Fibroblast of the aortic adventitia (primary cell): ENCODE data around the gene VPS13A. TPM values are rescaled to one million over a fixed set of nuclear protein-coding genes. Genes with fewer than 3 reads are reported as not detected.
A peak's percentile ranks its signal among the peaks of the same experiment; 100 is the strongest.

Experiments used
- DNase-seq: peaks from one replicate; pipeline ENCODE4 v3.0.0-alpha.2; 2010; ENCODE audit warnings: low read depth
- H3K4me3 ChIP-seq: 2 replicates; pipeline ENCODE4 v1.5.1; 2011; ENCODE audit warnings: low read depth, mild to moderate bottlenecking, control low read depth, low read length, moderate library complexity
- total RNA-seq: library from RNA; depleted of rRNA; stranded (reverse); fragments of >200 nt; gene quantifications from 2 replicates; pipeline ENCODE4 v1.2.3, GENCODE V29; 2012; ENCODE audit warnings: low replicate concordance
- TF ChIP-seq, protein P1 (sequence below): IDR thresholded peaks from 2 replicates; pipeline ENCODE4 v1.5.1; 2011; ENCODE audit warnings: mild to moderate bottlenecking, low read length, control low read depth, inconsistent platforms; ENCODE audit not compliant: insufficient read depth

Gene VPS13A
- total RNA-seq, 1 donor, result 50.9 TPM

DNA sequence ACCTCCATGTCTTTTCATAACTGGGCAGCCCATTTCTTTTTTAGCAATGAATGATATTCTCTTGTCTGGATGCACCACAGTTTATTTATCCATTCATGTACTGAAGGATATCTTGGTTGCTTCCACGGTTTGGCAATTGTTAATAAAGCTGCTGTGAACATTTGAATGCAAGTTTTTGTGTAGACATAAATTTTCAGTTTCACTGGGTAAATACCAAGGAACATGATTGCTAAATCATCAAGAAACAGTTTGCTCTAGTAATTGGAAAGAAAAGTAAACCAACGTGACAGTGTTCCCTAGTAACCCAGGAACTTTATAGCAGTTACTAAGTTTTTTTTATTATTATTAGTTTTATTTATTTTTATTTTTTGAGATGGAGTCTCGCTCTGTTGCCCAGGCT, 100.4 kb downstream of the VPS13A start:
- no peak for DNase-seq
- TF ChIP-seq, protein P1, sequence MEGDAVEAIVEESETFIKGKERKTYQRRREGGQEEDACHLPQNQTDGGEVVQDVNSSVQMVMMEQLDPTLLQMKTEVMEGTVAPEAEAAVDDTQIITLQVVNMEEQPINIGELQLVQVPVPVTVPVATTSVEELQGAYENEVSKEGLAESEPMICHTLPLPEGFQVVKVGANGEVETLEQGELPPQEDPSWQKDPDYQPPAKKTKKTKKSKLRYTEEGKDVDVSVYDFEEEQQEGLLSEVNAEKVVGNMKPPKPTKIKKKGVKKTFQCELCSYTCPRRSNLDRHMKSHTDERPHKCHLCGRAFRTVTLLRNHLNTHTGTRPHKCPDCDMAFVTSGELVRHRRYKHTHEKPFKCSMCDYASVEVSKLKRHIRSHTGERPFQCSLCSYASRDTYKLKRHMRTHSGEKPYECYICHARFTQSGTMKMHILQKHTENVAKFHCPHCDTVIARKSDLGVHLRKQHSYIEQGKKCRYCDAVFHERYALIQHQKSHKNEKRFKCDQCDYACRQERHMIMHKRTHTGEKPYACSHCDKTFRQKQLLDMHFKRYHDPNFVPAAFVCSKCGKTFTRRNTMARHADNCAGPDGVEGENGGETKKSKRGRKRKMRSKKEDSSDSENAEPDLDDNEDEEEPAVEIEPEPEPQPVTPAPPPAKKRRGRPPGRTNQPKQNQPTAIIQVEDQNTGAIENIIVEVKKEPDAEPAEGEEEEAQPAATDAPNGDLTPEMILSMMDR, result no peak
- H3K4me3 ChIP-seq, result no peak overlapping the region

DNA sequence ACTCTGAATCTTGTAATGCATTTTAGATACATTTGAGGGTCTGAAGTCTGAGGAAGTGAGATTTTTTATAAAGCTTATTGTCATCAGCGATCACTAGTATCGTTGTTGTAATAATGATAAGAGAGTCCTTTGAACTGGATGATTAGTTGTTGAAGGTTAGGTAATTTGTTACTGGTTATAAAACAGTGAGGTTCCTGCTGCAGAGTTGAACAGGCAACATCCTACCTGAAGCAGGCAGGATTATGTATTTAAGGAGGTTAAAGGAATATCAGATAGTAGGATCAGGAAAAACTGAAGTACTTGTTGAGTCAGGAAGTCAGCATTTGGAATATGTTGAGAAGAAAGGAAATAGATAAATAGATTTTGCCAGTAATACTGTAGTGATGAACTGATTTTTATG, 106.7 kb downstream of the VPS13A start:
- DNase-seq, result no peak
- TF ChIP-seq, protein P1, result no peak
- no peak overlapping the region for H3K4me3 ChIP-seq

DNA sequence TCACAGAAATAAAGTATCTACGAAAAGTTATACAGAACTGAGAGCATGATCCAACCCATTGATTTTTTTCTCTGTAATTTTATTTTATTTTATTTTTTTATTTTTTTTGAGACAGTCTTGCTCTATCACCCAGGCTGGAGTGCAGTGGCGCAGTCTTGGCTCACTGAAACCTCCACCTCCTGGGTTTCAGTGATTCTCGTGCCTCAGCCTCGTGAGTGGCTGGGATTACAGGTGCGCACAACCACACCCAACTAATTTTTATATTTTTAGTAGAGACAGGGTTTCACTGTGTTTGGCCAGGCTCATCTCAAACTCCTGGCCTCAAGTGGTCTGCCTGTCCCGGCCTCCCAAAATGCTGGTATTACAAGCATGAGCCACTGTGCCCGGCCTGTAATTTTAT, 107.3 kb downstream of the VPS13A start:
- TF ChIP-seq, protein P1, result no peak
- no peak overlapping the region for H3K4me3 ChIP-seq
- DNase-seq, result no peak

DNA sequence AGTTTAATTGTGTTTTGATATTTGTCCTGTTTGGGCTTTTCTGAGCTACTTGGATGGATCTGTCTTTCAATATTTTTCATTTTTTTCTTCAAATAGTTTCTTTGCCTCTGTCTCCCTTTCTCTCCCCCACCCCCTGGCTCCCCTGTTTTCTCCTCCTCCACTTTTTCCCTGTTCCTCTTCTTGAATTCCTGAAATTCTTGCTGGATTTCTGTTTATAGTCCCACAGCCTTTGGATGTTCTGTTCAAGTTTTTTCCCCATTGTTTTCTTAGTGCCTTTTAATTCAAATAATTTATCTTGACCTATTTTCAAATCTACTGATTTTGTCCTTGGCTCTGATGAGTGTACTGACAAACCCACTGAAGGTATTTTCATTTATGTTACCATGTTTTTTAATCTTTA, 113.0 kb downstream of the VPS13A start:
- DNase-seq, result peak; percentile 7
- TF ChIP-seq, protein P1, result no peak
- no peak overlapping the region for H3K4me3 ChIP-seq

DNA sequence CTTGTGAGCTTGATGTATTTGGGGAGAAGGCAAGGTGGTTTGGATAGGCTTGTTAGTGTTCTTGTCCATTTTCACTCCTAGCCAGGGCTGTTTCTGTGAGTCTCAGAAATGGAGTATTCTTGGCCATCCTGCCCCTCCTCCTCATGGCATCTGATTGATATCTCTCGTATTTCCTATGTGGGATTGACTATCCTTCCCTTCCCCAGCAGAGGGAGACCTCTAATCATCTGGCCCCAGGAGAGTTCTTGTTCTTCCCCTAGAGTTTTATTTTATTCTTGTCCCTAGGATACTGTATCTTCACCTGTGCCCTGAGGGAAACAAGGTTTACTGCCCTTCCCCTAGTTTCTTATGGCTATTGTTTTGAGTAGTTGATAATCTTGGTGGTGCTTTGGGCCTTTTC, 114.4 kb downstream of the VPS13A start:
- TF ChIP-seq, protein P1, result peak; percentile 48
- no peak for DNase-seq

DNA sequence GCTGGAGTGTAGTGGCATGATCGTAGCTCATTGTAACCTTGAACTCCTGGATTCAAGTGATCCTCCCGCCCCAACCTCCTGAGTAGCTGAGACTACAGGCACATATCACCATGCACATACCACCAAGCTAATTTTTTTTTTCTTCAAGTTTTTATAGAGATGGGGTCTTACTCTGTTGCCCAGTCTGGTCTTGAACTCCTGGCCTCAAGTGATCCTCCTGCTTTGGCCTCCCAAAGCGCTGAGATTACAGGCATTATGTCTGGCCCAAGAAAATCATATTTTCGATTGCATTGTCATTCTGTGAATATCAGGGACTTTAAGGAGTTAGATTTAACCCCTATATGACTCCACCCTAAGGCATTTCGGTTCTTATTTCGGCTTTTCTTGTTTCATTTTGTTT, 116.6 kb downstream of the VPS13A start:
- no peak overlapping the region for H3K4me3 ChIP-seq
- DNase-seq, result no peak
- TF ChIP-seq, protein P1, result no peak

More for the DNA sequence above, 114.4 kb downstream of the VPS13A start:
- no peak overlapping the region for H3K4me3 ChIP-seq

DNA sequence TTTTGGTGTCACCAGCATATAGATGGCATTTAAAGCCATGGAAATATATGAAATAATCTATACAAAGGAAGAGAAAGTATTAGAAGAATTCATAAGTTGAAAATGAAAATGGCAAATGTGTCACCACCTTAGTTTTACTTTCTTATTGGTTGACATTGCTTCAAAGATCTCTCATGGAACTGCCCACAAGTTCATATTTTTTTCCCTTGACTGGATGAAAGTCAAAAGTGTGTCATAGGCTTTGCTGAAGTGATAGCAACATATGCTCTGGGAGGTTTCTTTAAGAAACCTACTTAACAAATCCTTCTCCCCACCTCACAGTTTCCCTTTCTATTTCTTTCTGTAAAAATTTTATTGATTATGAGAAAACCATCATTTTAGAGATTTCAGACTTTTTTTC, 127.2 kb downstream of the VPS13A start:
- H3K4me3 ChIP-seq, result no peak overlapping the region
- TF ChIP-seq, protein P1, result no peak
- no peak for DNase-seq
